Measurements from ENCODE around the gene STK11. TPM values are rescaled to one million over a fixed set of nuclear protein-coding genes. Genes with fewer than 3 reads are reported as not detected.

STK11 gene
- total and polyA plus RNA-seq, 2 experiments from 2014 or later = 122 to 180 TPM

DNA sequence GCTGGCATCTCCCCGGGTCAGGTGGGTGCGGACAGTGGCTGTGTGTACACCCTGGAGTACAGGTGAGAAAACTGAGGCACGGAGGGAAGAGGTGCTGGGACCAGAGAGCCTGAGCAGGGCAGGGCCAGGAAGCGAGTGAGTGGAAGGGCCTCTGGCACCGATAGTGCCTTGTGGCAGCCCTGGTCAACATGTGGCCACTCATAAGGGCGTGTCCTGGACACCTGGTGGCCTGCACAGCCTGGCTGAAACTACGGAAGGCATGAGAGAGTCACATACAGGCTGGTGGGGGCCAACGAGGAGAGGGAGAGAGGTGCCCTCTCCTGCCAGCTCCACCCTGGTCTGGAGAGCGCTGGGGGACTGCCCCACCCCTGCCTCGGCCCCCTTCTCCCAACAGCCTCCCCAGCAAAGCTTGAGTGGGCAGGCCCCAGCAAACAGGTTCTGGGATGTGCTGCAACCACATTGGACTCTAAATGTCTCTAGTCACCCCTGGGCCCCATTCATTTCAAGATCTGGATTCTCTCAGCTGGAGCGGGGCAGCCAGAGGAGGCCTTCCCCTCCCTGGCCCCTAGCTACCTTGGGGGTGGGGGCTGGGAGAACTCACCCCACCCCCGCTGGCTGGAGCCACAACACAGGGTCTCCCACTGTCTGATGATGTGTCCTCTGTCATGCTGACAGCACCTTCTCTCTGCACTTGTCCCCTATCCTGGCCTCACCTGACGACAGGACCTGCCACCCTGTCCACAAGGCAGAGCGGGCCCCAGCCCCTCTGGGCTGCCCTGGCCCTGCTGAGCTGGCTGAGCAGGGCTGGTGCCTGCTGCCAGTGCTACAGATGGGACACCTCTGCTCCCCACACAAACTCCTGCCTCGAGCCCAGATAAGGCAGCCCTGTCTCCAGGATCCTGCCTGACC is 26.4 kb downstream of the STK11 start:
- no peak overlapping the region for H3K4me3 ChIP-seq
- peak in 1 of 2 donors; percentile 70 for DNase-seq (ENCODE audit: low read depth in 1 of 2, low spot score in 1 of 2)
- H3K27me3 ChIP-seq = no peaks in the 10 kb centered on the region
- TF ChIP-seq CTCF (IDR thresholded peaks at IDR 0.05; ENCODE audit: low read depth, low read length) = no peak
- peak overlapping the region; percentile 81 for H3K27ac ChIP-seq
- H3K36me3 ChIP-seq = peaks cover 15% of the 10 kb centered on the region
- no peaks in the 10 kb centered on the region for H3K9me3 ChIP-seq (ENCODE audit: low read depth)
- H3K4me1 ChIP-seq (ENCODE audit: low read depth) = peaks cover 34% of the 10 kb centered on the region

DNA sequence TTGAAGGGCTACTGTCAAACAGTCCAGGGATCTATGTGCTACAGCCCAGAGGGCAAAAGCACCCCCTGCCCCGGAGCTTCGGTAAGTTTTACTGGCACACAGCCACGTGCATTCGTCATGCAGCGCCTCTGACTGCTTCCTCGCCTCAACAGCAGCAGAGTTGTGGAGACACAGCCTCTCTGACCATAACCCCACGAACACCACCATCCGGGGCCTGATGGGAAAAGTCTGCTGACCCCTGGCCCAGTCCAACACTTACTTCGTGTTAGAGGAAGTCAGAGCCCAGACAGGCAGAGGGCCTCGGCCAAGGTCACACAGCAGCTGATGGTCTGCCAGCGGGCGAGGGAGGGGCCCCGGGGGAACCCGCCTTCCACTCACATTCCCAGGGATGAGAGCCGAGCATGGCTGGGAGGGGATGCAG is 27.1 kb downstream of the STK11 start:
- Histone ChIP-seq H3K27ac (peak overlapping the region; percentile 81), H3K4me3 (no peak overlapping the region), H3K9me3 (ENCODE audit: low read depth) (no peaks in the 10 kb centered on the region), H3K4me1 (ENCODE audit: low read depth) (peaks cover 34% of the 10 kb centered on the region), H3K27me3 (no peaks in the 10 kb centered on the region), H3K36me3 (peaks cover 9% of the 10 kb centered on the region)
- no peak for TF ChIP-seq CTCF (IDR thresholded peaks at IDR 0.05; ENCODE audit: low read depth, low read length)
- peak in 1 of 2 donors; percentile 72 for DNase-seq (ENCODE audit: low read depth in 1 of 2, low spot score in 1 of 2)

GRCh38 chr19:1233115-1233667 is 27.6 kb downstream of the STK11 start:
- peak overlapping the region; percentile 81 for H3K27ac ChIP-seq
- TF ChIP-seq CTCF (IDR thresholded peaks at IDR 0.05; ENCODE audit: low read depth, low read length) = no peak
- H3K9me3 ChIP-seq (ENCODE audit: low read depth) = no peaks in the 10 kb centered on the region
- DNase-seq (ENCODE audit: low read depth in 1 of 2, low spot score in 1 of 2) = no peak
- H3K4me3 ChIP-seq = no peak overlapping the region
- H3K36me3 ChIP-seq = peaks cover 7% of the 10 kb centered on the region
- peaks cover 35% of the 10 kb centered on the region for H3K4me1 ChIP-seq (ENCODE audit: low read depth)
- H3K27me3 ChIP-seq = no peaks in the 10 kb centered on the region

GRCh38 chr19:1234051-1234954 is 28.7 kb downstream of the STK11 start:
- TF ChIP-seq CTCF (IDR thresholded peaks at IDR 0.05; ENCODE audit: low read depth, low read length) = no peak
- no peaks in the 10 kb centered on the region for H3K27me3 ChIP-seq
- H3K36me3 ChIP-seq = peaks cover 6% of the 10 kb centered on the region

GRCh38 chr19:1234955-1235380 is 29.4 kb downstream of the STK11 start:
- Histone ChIP-seq H3K9me3 (ENCODE audit: low read depth) (no peaks in the 10 kb centered on the region), H3K27ac (no peak overlapping the region), H3K4me1 (ENCODE audit: low read depth) (peaks cover 44% of the 10 kb centered on the region), H3K36me3 (peaks cover 6% of the 10 kb centered on the region), H3K4me3 (no peak overlapping the region), H3K27me3 (no peaks in the 10 kb centered on the region)
- no peak for DNase-seq (ENCODE audit: low read depth in 1 of 2, low spot score in 1 of 2)
- TF ChIP-seq CTCF (IDR thresholded peaks at IDR 0.05; ENCODE audit: low read depth, low read length) = no peak

More at GRCh38 chr19:1234051-1234954, 28.7 kb downstream of the STK11 start:
- peaks cover 40% of the 10 kb centered on the region for H3K4me1 ChIP-seq (ENCODE audit: low read depth)
- peak overlapping the region; percentile 81 for H3K27ac ChIP-seq
- no peak for DNase-seq (ENCODE audit: low read depth in 1 of 2, low spot score in 1 of 2)
- H3K9me3 ChIP-seq (ENCODE audit: low read depth) = no peaks in the 10 kb centered on the region
- H3K4me3 ChIP-seq = no peak overlapping the region
